ENCODE measurements around the gene TRAF7.

GRCh38 chr16:2208308-2208707, 52.7 kb downstream of the TRAF7 start:
- TF ChIP-seq CTCF (IDR thresholded peaks at IDR 0.05; ENCODE audit: low read length) (no peak), EZH2 (optimal IDR thresholded peaks at IDR 0.05; ENCODE audit: low read depth, low read length) (no peak)

Measured in MM.1S (cell line).